HEK293 (cell line): ENCODE data around the gene AKT2.

ENCODE experiments used
- CTCF ChIA-PET: fragments of 350-600 bp; formaldehyde crosslinking; extraction: SDS; loops from one replicate; lab custom pipeline; 2021; ENCODE audit warnings: antibody characterized with exemption; lab: Yijun Ruan, JAX
- POLR2A ChIA-PET: fragments of 300-600 bp; formaldehyde crosslinking; extraction: SDS; loops from one replicate; lab custom pipeline; 2020; ENCODE audit warnings: antibody characterized with exemption, inconsistent platforms; lab: Yijun Ruan, JAX
- H3K27ac ChIP-seq: fragments of 200-500 bp; sonication (Bioruptor generic); 2 replicates; pipeline ENCODE4 v1.5.1; 2014; ENCODE audit warnings: low read depth, low read length, control low read depth, inconsistent platforms; ENCODE audit errors: extremely low read depth
- H3K36me3 ChIP-seq, 2 experiments: fragments of 200-500 bp in 1 of 2; sonication (Bioruptor generic) in 1 of 2; 1 replicate in 1 of 2; 2 replicates in 1 of 2; pipeline ENCODE4 v1.5.1; 2014 to 2017; ENCODE audit warnings: inconsistent platforms in 2 of 2, low read length in 2 of 2; ENCODE audit not compliant: control insufficient read depth in 2 of 2, insufficient read depth in 1 of 2
- H3K4me1 ChIP-seq: fragments of 200-500 bp; sonication (Bioruptor generic); 2 replicates; pipeline ENCODE4 v1.5.1; 2014; ENCODE audit warnings: mild to moderate bottlenecking, low read length, inconsistent platforms; ENCODE audit not compliant: control insufficient read depth, insufficient read depth
- H3K4me3 ChIP-seq: 2 replicates; pipeline ENCODE4 v1.5.1; 2011; ENCODE audit warnings: low read depth, mild to moderate bottlenecking, control low read depth, low read length, moderate library complexity
- H3K9me3 ChIP-seq: fragments of 200-500 bp; sonication (Bioruptor generic); 2 replicates; pipeline ENCODE4 v1.5.1; 2014; ENCODE audit warnings: low read depth, low read length, inconsistent platforms; ENCODE audit not compliant: control insufficient read depth, insufficient read depth
- EGR2 ChIP-seq: fragments of 450-650 bp; formaldehyde crosslinking; IDR thresholded peaks from 2 replicates; pipeline ENCODE4 v1.5.1; 2016; ENCODE audit warnings: low read depth, missing biosample characterization, missing genetic modification characterization
- MEIS1 ChIP-seq: sonication (generic); formaldehyde crosslinking; IDR thresholded peaks from 2 replicates; pipeline ENCODE4 v1.8.1; 2022; ENCODE audit warnings: missing genetic modification reagents, mild to moderate bottlenecking, borderline replicate concordance
- PRDM10 ChIP-seq: fragments of 450-650 bp; formaldehyde crosslinking; IDR thresholded peaks from 2 replicates; pipeline ENCODE4 v1.5.1; 2016; ENCODE audit warnings: missing biosample characterization, missing genetic modification characterization
- RBAK ChIP-seq: fragments of 450-650 bp; formaldehyde crosslinking; IDR thresholded peaks from 2 replicates; pipeline ENCODE4 v1.5.1; 2016; ENCODE audit warnings: missing biosample characterization, missing genetic modification characterization
- SP2 ChIP-seq: fragments of 450-650 bp; formaldehyde crosslinking; IDR thresholded peaks from 2 replicates; pipeline ENCODE4 v1.5.1; 2016; ENCODE audit warnings: missing biosample characterization, missing genetic modification characterization
- YY1 ChIP-seq: fragments of 450-650 bp; formaldehyde crosslinking; IDR thresholded peaks from 2 replicates; pipeline ENCODE4 v1.5.1; 2018; ENCODE audit warnings: missing biosample characterization, missing genetic modification characterization
- ZBTB49 ChIP-seq: fragments of 450-650 bp; formaldehyde crosslinking; IDR thresholded peaks from 2 replicates; pipeline ENCODE4 v1.5.1; 2016; ENCODE audit warnings: missing biosample characterization, missing genetic modification characterization, low read depth
- ZFP3 ChIP-seq: fragments of 450-650 bp; formaldehyde crosslinking; IDR thresholded peaks from 2 replicates; pipeline ENCODE4 v1.5.1; 2016; ENCODE audit warnings: low read depth, missing biosample characterization, missing genetic modification characterization
- ZFP41 ChIP-seq: fragments of 450-650 bp; formaldehyde crosslinking; IDR thresholded peaks from 2 replicates; pipeline ENCODE4 v1.5.1; 2016; ENCODE audit warnings: missing biosample characterization, missing genetic modification characterization, borderline replicate concordance
- ZNF121 ChIP-seq: fragments of 450-650 bp; formaldehyde crosslinking; IDR thresholded peaks from 2 replicates; pipeline ENCODE4 v1.5.1; 2016; ENCODE audit warnings: missing biosample characterization, missing genetic modification characterization
- ZNF133 ChIP-seq: fragments of 450-650 bp; formaldehyde crosslinking; IDR thresholded peaks from 2 replicates; pipeline ENCODE4 v1.5.1; 2016; ENCODE audit warnings: missing biosample characterization, missing genetic modification characterization
- ZNF211 ChIP-seq: fragments of 450-650 bp; formaldehyde crosslinking; IDR thresholded peaks from 2 replicates; pipeline ENCODE4 v1.5.1; 2016; ENCODE audit warnings: low read depth, missing biosample characterization, missing genetic modification characterization
- ZNF341 ChIP-seq: fragments of 450-650 bp; formaldehyde crosslinking; IDR thresholded peaks from 2 replicates; pipeline ENCODE4; 2016; ENCODE audit warnings: low read depth, missing biosample characterization, missing genetic modification characterization
- ZNF473 ChIP-seq: fragments of 450-650 bp; formaldehyde crosslinking; IDR thresholded peaks from 2 replicates; pipeline ENCODE4 v1.5.1; 2017; ENCODE audit warnings: missing biosample characterization, missing genetic modification characterization
- ZNF488 ChIP-seq: fragments of 450-650 bp; formaldehyde crosslinking; IDR thresholded peaks from 2 replicates; pipeline ENCODE4 v1.5.1; 2016; ENCODE audit warnings: missing biosample characterization, missing genetic modification characterization
- ZNF580 ChIP-seq: fragments of 450-650 bp; formaldehyde crosslinking; IDR thresholded peaks from 2 replicates; pipeline ENCODE4 v1.5.1; 2016; ENCODE audit warnings: missing biosample characterization, missing genetic modification characterization
- ZNF600 ChIP-seq: fragments of 450-650 bp; formaldehyde crosslinking; IDR thresholded peaks from 2 replicates; pipeline ENCODE4 v1.5.1; 2016; ENCODE audit warnings: missing biosample characterization, missing genetic modification characterization
- ZNF664 ChIP-seq: fragments of 450-650 bp; formaldehyde crosslinking; IDR thresholded peaks from 2 replicates; pipeline ENCODE4 v1.5.1; 2016; ENCODE audit warnings: missing biosample characterization, missing genetic modification characterization
- ZNF701 ChIP-seq: fragments of 450-650 bp; formaldehyde crosslinking; IDR thresholded peaks from 2 replicates; pipeline ENCODE4 v1.5.1; 2016; ENCODE audit warnings: missing biosample characterization, missing genetic modification characterization
- ZNF747 ChIP-seq: fragments of 450-650 bp; formaldehyde crosslinking; IDR thresholded peaks from 2 replicates; pipeline ENCODE4 v1.5.1; 2016; ENCODE audit warnings: missing biosample characterization, missing genetic modification characterization
- ZSCAN16 ChIP-seq: fragments of 450-650 bp; formaldehyde crosslinking; IDR thresholded peaks from 2 replicates; pipeline ENCODE4 v1.5.1; 2016; ENCODE audit warnings: missing biosample characterization, missing genetic modification characterization
- ZSCAN30 ChIP-seq: fragments of 450-650 bp; IDR thresholded peaks from 2 replicates; pipeline ENCODE4 v1.5.1; 2018; ENCODE audit warnings: missing biosample characterization, mild to moderate bottlenecking, missing genetic modification characterization, moderate library complexity

Gene AKT2

GRCh38 chr19:40282209-40282580 lies 3.0 kb downstream of the AKT2 start:
- Histone ChIP-seq H3K4me3 (no peak overlapping the region), H3K9me3 (no peaks in the 10 kb centered on the region), H3K27ac (peak overlapping the region; percentile 99; the same call in 1 of the 2 replicates), H3K4me1 (peaks cover 76% of the 10 kb centered on the region), H3K36me3 (peaks cover 17 to 22% of the 10 kb centered on the region in 2 experiments)
- no peak for TF ChIP-seq ZNF488 (tag by site-specific recombination)
- peak; percentile 41; the same call in 1 of the 2 replicates for TF ChIP-seq ZNF600 (tag by site-specific recombination)
- TF ChIP-seq ZFP3: no peak
- TF ChIP-seq ZNF473 (tag by site-specific recombination): no peak
- CTCF ChIA-PET: interaction anchor here (0.7 to 1.6 kb wide), 6 partner anchors 23 to 142 kb away, joined by 3 to 9 read pairs (median 3); partner anchors contain the start of gene TTC9B
- POLR2A ChIA-PET: interaction anchor here (0.6 kb wide), 1 partner anchor 1162 kb away, joined by 3 read pairs; no protein-coding TSS in a partner anchor

- POLR2A ChIA-PET: interaction anchor here (0.6 to 1.2 kb wide), 4 partner anchors 26 to 1161 kb away, joined by 3 to 14 read pairs (median 3); no protein-coding TSS in a partner anchor
- CTCF ChIA-PET: interaction anchor here (0.6 to 1.6 kb wide), 7 partner anchors 24 to 141 kb away, joined by 3 to 9 read pairs (median 3); partner anchors contain the start of gene TTC9B
- H3K36me3 ChIP-seq: peaks cover 20 to 22% of the 10 kb centered on the region in 2 experiments
- H3K27ac ChIP-seq: peak overlapping the region; percentile 99; the same call in 1 of the 2 replicates
- TF ChIP-seq ZFP41 (tag by site-specific recombination): no peak
- no peak for TF ChIP-seq YY1
- TF ChIP-seq ZNF600 (tag by site-specific recombination): peak; percentile 92
- TF ChIP-seq ZNF701 (tag by site-specific recombination): no peak
- 0 out of 2 replicates have a peak, but pooled peaks have one; percentile 43 for TF ChIP-seq RBAK (tag by site-specific recombination)
- H3K9me3 ChIP-seq: no peaks in the 10 kb centered on the region
- H3K4me3 ChIP-seq: no peak overlapping the region
- peaks cover 74% of the 10 kb centered on the region for H3K4me1 ChIP-seq
Measured at GRCh38 chr19:40281381-40282208, 3.5 kb downstream of the AKT2 start.

- H3K27ac ChIP-seq: peak overlapping the region; percentile 25
- H3K4me1 ChIP-seq: peaks cover 66% of the 10 kb centered on the region
- POLR2A ChIA-PET: interaction anchor here (0.6 to 1.2 kb wide), 4 partner anchors 26 to 140 kb away, joined by 3 to 14 read pairs (median 6); no protein-coding TSS in a partner anchor
- H3K4me3 ChIP-seq: no peak overlapping the region
- H3K9me3 ChIP-seq: no peaks in the 10 kb centered on the region
- CTCF ChIA-PET: interaction anchor here (0.6 to 1.6 kb wide), 6 partner anchors 13 to 490 kb away, joined by 3 to 9 read pairs (median 3); partner anchors contain the start of gene TTC9B
- peaks cover 22 to 25% of the 10 kb centered on the region in 2 experiments for H3K36me3 ChIP-seq
- TF ChIP-seq EGR2: 0 out of 2 replicates have a peak, but pooled peaks have one; percentile 3
- TF ChIP-seq MEIS1 (CRISPR knock-in tag): no peak
- no peak for TF ChIP-seq ZNF133 (tag by site-specific recombination)
- no peak for TF ChIP-seq ZNF211
- TF ChIP-seq ZSCAN30 (tag by site-specific recombination): no peak
- TF ChIP-seq ZNF341 (tag by site-specific recombination): peak; percentile 46; the same call in 1 of the 2 replicates
- TF ChIP-seq ZNF747: no peak
- TF ChIP-seq ZBTB49: no peak
- TF ChIP-seq ZNF580 (tag by site-specific recombination): no peak
- peak; percentile 70; the same call in 1 of the 2 replicates for TF ChIP-seq ZNF121 (tag by site-specific recombination)
- peak; percentile 41; the same call in 1 of the 2 replicates for TF ChIP-seq SP2
- 0 out of 2 replicates have a peak, but pooled peaks have one; percentile 12 for TF ChIP-seq ZNF664 (tag by site-specific recombination)
- TF ChIP-seq PRDM10 (tag by site-specific recombination): peak; percentile 72
- TF ChIP-seq ZSCAN16: no peak
Measured at GRCh38 chr19:40280608-40281221, 4.4 kb downstream of the AKT2 start.
